Stimulated activated CD4-positive, alpha-beta T cell treated with anti-CD3 and anti-CD28 coated beads, Interleukin-15, amount 100 ng/mL, for 48 hours (primary cell): ENCODE measurements around the gene BTBD6.
"Not testable (repeated sequence)": the region's sequence is repeated elsewhere in the genome, so short reads cannot be mapped to it uniquely, and the experiment has no call there.

ENCODE experiments used
- DNase-seq, 2 donors: peaks; one replicate each; pipeline ENCODE4 v3.0.0-alpha.2; 2020; ENCODE audit warnings: low read depth in 2 of 2

BTBD6 gene

DNA sequence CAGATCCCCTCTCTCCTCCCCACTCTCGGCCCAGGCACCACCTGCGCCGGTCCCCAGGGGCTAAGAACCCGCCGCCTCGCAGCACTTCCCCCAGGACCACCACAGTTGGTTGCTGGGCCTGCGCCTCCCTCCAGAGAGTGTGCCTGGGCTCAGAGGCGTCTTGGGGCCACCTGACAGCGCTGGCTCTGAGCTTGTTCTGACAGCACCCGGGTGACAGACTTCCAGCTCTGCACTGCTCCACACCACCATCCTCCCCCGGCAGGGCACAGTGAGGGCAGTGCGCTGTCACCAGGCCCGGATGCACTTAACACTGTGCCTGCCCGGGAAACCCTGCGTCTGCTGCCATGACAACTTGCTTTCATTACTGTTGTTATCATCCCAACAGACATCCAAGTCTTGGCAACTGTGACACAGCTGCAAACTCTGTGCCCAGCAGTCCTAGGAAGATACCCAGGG is 45.8 kb downstream of the BTBD6 start:
- DNase-seq: peak; percentile 63 to 71

DNA sequence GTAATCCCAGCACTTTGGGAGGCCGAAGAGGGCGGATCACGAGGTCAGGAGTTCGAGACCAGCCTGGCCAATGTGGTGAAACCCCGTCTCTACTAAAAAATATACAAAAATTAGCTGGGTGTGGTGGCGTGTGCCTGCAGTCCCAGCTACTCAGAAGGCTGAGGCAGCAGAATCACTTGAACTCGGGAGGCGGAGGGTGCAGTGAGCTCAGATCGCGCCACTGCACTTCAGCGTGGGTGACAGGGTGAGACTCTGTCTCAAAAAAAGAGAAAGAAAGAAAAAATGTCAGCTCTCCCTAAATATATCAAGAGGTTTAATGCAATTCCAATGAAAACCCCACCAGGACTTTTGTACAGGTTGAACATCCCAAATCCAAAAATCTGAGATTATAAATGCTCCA is 49.0 kb downstream of the BTBD6 start:
- not testable (repeated sequence) for DNase-seq

DNA sequence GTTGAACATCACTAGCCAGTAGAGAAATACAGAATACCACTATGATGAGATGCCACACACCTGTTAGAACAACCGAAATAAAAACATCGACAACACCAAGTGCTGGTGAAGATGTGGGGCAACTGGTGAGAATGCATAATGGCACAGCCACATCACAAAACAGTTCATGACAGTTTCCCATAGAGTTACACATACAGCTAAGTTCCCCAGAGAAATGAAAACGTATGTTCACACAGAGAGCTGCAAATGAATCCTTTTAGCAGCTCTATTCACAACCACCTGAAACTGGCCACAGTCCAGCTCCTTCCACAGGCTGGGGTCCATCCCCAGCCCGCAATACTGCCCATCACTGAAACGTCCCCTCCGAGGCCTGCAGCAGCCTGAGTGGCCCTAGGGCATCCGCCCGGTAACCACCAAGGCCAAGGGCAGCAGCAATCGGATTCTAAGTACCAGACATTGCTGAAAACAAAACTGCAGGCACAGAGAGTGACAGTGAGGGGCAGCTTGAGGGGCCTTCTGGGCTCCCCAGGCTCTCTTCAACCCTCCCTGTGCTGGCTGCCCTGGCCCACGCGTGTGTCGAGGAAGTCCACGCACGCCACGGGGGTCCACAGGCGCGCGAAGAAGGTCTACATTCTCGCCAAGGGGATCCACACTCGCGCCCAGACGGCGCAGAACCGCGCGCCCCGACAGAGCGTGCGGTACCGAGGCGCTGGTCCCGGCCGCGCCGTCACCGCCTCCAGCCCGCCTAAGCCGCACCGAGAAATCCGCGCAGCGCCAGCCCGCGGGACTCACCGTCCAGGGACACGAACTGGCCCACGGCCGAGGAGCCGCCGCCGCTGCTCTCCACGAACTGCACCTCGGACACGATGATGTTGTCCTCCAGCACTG is 51.6 kb downstream of the BTBD6 start:
- DNase-seq: no peak
